ENCODE data around the gene FGD5. TPM values are rescaled to one million over a fixed set of nuclear protein-coding genes. Genes with fewer than 3 reads are reported as not detected.
"Not testable (repeated sequence)": the region's sequence is repeated elsewhere in the genome, so short reads cannot be mapped to it uniquely, and the experiment has no call there.

Gene FGD5
- total RNA-seq, 1 donor, result under 0.01 TPM

- no peak overlapping the region for H3K4me3 ChIP-seq (ENCODE audit: low read depth, low read length)
- no peak for TF ChIP-seq CTCF (IDR thresholded peaks at IDR 0.05; ENCODE audit: insufficient read depth, low read depth, low read length)
- no peak for DNase-seq (ENCODE audit: low read depth)
Observed at GRCh38 chr3:14805961-14806537, 12.7 kb upstream of the FGD5 start.

GRCh38 chr3:14806641-14807263, 12.0 kb upstream of the FGD5 start:
- no peak for DNase-seq (ENCODE audit: low read depth)
- no peak for TF ChIP-seq CTCF (IDR thresholded peaks at IDR 0.05; ENCODE audit: insufficient read depth, low read depth, low read length)
- H3K4me3 ChIP-seq (ENCODE audit: low read depth, low read length), result no peak overlapping the region

DNA sequence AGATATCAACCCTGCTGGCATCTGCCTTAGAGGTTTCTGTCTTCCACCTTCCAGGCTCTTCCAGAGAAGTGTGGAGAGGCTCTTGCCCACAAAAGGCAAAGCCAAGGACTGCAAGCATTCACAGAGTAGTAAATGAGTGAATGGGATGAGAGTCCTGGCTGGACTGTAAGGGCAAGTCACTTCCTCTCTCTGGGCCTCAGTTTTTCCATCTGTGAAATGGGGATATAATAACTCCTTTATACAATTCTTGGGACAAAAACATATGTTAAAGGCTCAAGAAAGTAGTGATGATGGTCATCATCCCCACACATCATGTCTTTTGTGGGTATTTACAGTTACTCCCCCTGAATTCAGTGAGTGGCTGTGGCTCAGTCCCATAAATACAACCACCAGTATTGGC, 10.7 kb upstream of the FGD5 start:
- DNase-seq (ENCODE audit: low read depth), result no peak
- no peak for TF ChIP-seq CTCF (IDR thresholded peaks at IDR 0.05; ENCODE audit: insufficient read depth, low read depth, low read length)
- no peak overlapping the region for H3K4me3 ChIP-seq (ENCODE audit: low read depth, low read length)

- no peak for DNase-seq (ENCODE audit: low read depth)
- no peak for TF ChIP-seq CTCF (IDR thresholded peaks at IDR 0.05; ENCODE audit: insufficient read depth, low read depth, low read length)
- no peak overlapping the region for H3K4me3 ChIP-seq (ENCODE audit: low read depth, low read length)
Observed at GRCh38 chr3:14808502-14809266, 10.1 kb upstream of the FGD5 start.

- not testable (repeated sequence) for H3K4me3 ChIP-seq (ENCODE audit: low read depth, low read length); DNase-seq (ENCODE audit: low read depth)
Observed at GRCh38 chr3:14809611-14810010, 9.2 kb upstream of the FGD5 start.

- DNase-seq (ENCODE audit: low read depth), result no peak
- TF ChIP-seq CTCF (IDR thresholded peaks at IDR 0.05; ENCODE audit: insufficient read depth, low read depth, low read length), result no peak
- peak overlapping the region; percentile 18 for H3K4me3 ChIP-seq (ENCODE audit: low read depth, low read length)
Observed at GRCh38 chr3:14810070-14810791, 8.5 kb upstream of the FGD5 start.

All from fibroblast of villous mesenchyme (primary cell).